ENCODE results near the gene RNF10. TPM values are rescaled to one million over a fixed set of nuclear protein-coding genes. Genes with fewer than 3 reads are reported as not detected.
A peak's percentile ranks its signal among the peaks of the same experiment; 100 is the strongest.

The RNF10 gene
- polyA plus RNA-seq, 1 experiment: 98.8 TPM

- POLR2A ChIA-PET: no interaction called here
- Histone ChIP-seq H3K36me3 (ENCODE audit: control insufficient read depth, insufficient read depth, low read length) (no peaks in the 10 kb centered on the region; the same call in 1 of the 2 replicates), H3K4me3 (ENCODE audit: low read depth, low read length) (peak overlapping the region; percentile 27), H3K27me3 (ENCODE audit: control insufficient read depth, insufficient read depth, low read length) (peaks cover 4% of the 10 kb centered on the region)
- CTCF ChIA-PET: interaction anchor here (0.7 to 7.0 kb wide), 5 partner anchors 12 to 388 kb away, joined by 4 to 60 read pairs (median 9); no protein-coding TSS in a partner anchor
- TF ChIP-seq CTCF (IDR thresholded peaks at IDR 0.05; ENCODE audit: insufficient read depth, low read depth, low read length): peak; percentile 37; the same call in 1 of the 2 replicates
- no peak for DNase-seq (ENCODE audit: low read depth)
These were observed 50.4 kb downstream of the RNF10 start for GRCh38 chr12:120584343-120585149.

GRCh38 chr12:120586206-120586605 lies 52.0 kb downstream of the RNF10 start:
- POLR2A ChIA-PET: no interaction called here
- TF ChIP-seq CTCF (IDR thresholded peaks at IDR 0.05; ENCODE audit: insufficient read depth, low read depth, low read length): no peak
- CTCF ChIA-PET: no interaction called here

GRCh38 chr12:120586860-120587259 lies 52.7 kb downstream of the RNF10 start:
- Histone ChIP-seq H3K4me3 (ENCODE audit: low read depth, low read length) (no peak overlapping the region), H3K27me3 (ENCODE audit: control insufficient read depth, insufficient read depth, low read length) (peaks cover 9% of the 10 kb centered on the region), H3K36me3 (ENCODE audit: control insufficient read depth, insufficient read depth, low read length) (no peaks in the 10 kb centered on the region)
- no peak for DNase-seq (ENCODE audit: low read depth)
- ChIA-PET POLR2A (no interaction called here), CTCF (interaction anchor here (1.1 to 1.2 kb wide), 2 partner anchors 62 to 385 kb away, joined by 3 to 4 read pairs; no protein-coding TSS in a partner anchor)
- no peak for TF ChIP-seq CTCF (IDR thresholded peaks at IDR 0.05; ENCODE audit: insufficient read depth, low read depth, low read length)

More at GRCh38 chr12:120586206-120586605, 52.0 kb downstream of the RNF10 start:
- peaks cover 6% of the 10 kb centered on the region for H3K27me3 ChIP-seq (ENCODE audit: control insufficient read depth, insufficient read depth, low read length)
- no peak overlapping the region for H3K4me3 ChIP-seq (ENCODE audit: low read depth, low read length)
- no peaks in the 10 kb centered on the region for H3K36me3 ChIP-seq (ENCODE audit: control insufficient read depth, insufficient read depth, low read length)
- DNase-seq (ENCODE audit: low read depth): no peak

GRCh38 chr12:120588371-120588770 lies 54.2 kb downstream of the RNF10 start:
- no peaks in the 10 kb centered on the region for H3K36me3 ChIP-seq (ENCODE audit: control insufficient read depth, insufficient read depth, low read length)
- no peak for TF ChIP-seq CTCF (IDR thresholded peaks at IDR 0.05; ENCODE audit: insufficient read depth, low read depth, low read length)
- POLR2A ChIA-PET: no interaction called here
- H3K4me3 ChIP-seq (ENCODE audit: low read depth, low read length): no peak overlapping the region
- peaks cover 12% of the 10 kb centered on the region for H3K27me3 ChIP-seq (ENCODE audit: control insufficient read depth, insufficient read depth, low read length)
- DNase-seq (ENCODE audit: low read depth): no peak
- CTCF ChIA-PET: interaction anchor here (0.6 kb wide), 1 partner anchor 394 kb away, joined by 4 read pairs; no protein-coding TSS in a partner anchor

- H3K4me3 ChIP-seq (ENCODE audit: low read depth, low read length): no peak overlapping the region
- CTCF ChIA-PET: no interaction called here
- peaks cover 13% of the 10 kb centered on the region for H3K27me3 ChIP-seq (ENCODE audit: control insufficient read depth, insufficient read depth, low read length)
These were observed 55.1 kb downstream of the RNF10 start for GRCh38 chr12:120588948-120589930.

More at GRCh38 chr12:120588948-120589930, 55.1 kb downstream of the RNF10 start:
- TF ChIP-seq CTCF (IDR thresholded peaks at IDR 0.05; ENCODE audit: insufficient read depth, low read depth, low read length): no peak
- no peak for DNase-seq (ENCODE audit: low read depth)
- POLR2A ChIA-PET: no interaction called here
- H3K36me3 ChIP-seq (ENCODE audit: control insufficient read depth, insufficient read depth, low read length): no peaks in the 10 kb centered on the region
